ENCODE results near the gene RNF13. TPM values are rescaled to one million over a fixed set of nuclear protein-coding genes. Genes with fewer than 3 reads are reported as not detected.

RNF13 gene
- total RNA-seq, 1 donor from 2014 or later = 138 TPM

GRCh38 chr3:149999421-149999820 is 186.4 kb downstream of the RNF13 start:
- no peak for TF ChIP-seq CTCF (IDR thresholded peaks at IDR 0.05)
- Histone ChIP-seq H3K27ac (no peak overlapping the region), H3K9me3 (peaks cover 9% of the 10 kb centered on the region), H3K36me3 (no peaks in the 10 kb centered on the region), H3K4me1 (no peaks in the 10 kb centered on the region), H3K27me3 (ENCODE audit: low read depth) (no peaks in the 10 kb centered on the region), H3K4me3 (no peak overlapping the region)
- no peak for DNase-seq
- ATAC-seq = no peak
- intact Hi-C loops (cut with DNase I) = no loop called here

GRCh38 chr3:150000641-150001040 is 187.6 kb downstream of the RNF13 start:
- H3K4me1 ChIP-seq = no peaks in the 10 kb centered on the region
- H3K27ac ChIP-seq = no peak overlapping the region
- ATAC-seq (no peak), DNase-seq (no peak)
- intact Hi-C loops (cut with DNase I) = no loop called here
- H3K9me3 ChIP-seq = no peaks in the 10 kb centered on the region
- no peaks in the 10 kb centered on the region for H3K27me3 ChIP-seq (ENCODE audit: low read depth)
- no peak overlapping the region for H3K4me3 ChIP-seq
- no peaks in the 10 kb centered on the region for H3K36me3 ChIP-seq
- no peak for TF ChIP-seq CTCF (IDR thresholded peaks at IDR 0.05)

GRCh38 chr3:150005243-150006112 is 192.5 kb downstream of the RNF13 start:
- Histone ChIP-seq H3K4me3 (no peak overlapping the region), H3K9me3 (no peaks in the 10 kb centered on the region), H3K36me3 (no peaks in the 10 kb centered on the region), H3K27ac (no peak overlapping the region), H3K4me1 (no peaks in the 10 kb centered on the region), H3K27me3 (ENCODE audit: low read depth) (no peaks in the 10 kb centered on the region)
- intact Hi-C loops (cut with DNase I) = no loop called here
- DNase-seq = no peak
- no peak for TF ChIP-seq CTCF (IDR thresholded peaks at IDR 0.05)
- no peak for ATAC-seq

- Histone ChIP-seq H3K4me1 (no peaks in the 10 kb centered on the region), H3K4me3 (no peak overlapping the region), H3K27me3 (ENCODE audit: low read depth) (no peaks in the 10 kb centered on the region), H3K9me3 (no peaks in the 10 kb centered on the region), H3K36me3 (no peaks in the 10 kb centered on the region), H3K27ac (no peak overlapping the region)
- intact Hi-C loops (cut with DNase I) = no loop called here
- ATAC-seq (no peak), DNase-seq (no peak)
- TF ChIP-seq CTCF (IDR thresholded peaks at IDR 0.05) = no peak
These were observed 193.8 kb downstream of the RNF13 start for GRCh38 chr3:150006794-150007193.

Other genes with a start within 250 kb of the RNF13 start
- gene WWTR1, start 155.2 kb upstream of the RNF13 start, total RNA-seq = 89.5 TPM
- 44.9 TPM for gene COMMD2, start 60.7 kb upstream of the RNF13 start, total RNA-seq
- 3.1 TPM for gene ANKUB1, start 20.7 kb upstream of the RNF13 start, total RNA-seq
- gene PFN2, start 157.7 kb downstream of the RNF13 start, total RNA-seq = 28.5 TPM